GM12878 (cell line): ENCODE data around the gene PLAC8L1.
"Not testable (repeated sequence)": the region's sequence is repeated elsewhere in the genome, so short reads cannot be mapped to it uniquely, and the experiment has no call there.

Source experiments
- CBFB ChIP-seq: IDR thresholded peaks from 2 replicates; pipeline ENCODE4 v1.6.1; 2016; ENCODE audit warnings: antibody characterized with exemption, low read depth
- CBX3 ChIP-seq: fragments of 200-600 bp; sonication (generic); IDR thresholded peaks from 2 replicates; pipeline ENCODE4 v1.6.1; 2016; ENCODE audit warnings: low read depth, borderline replicate concordance
- CTCF ChIP-seq, 3 experiments: IDR thresholded peaks in 2 of 3; conservative IDR thresholded peaks in 1 of 3; 2 replicates each; pipeline ENCODE4 v1.5.1; 2011; ENCODE audit warnings: low read depth in 3 of 3, low read length in 3 of 3, mild to moderate bottlenecking in 3 of 3, control low read depth in 2 of 3, moderate library complexity in 2 of 3, inconsistent platforms in 1 of 3, mixed read lengths in 1 of 3; ENCODE audit not compliant: control insufficient read depth in 2 of 3, insufficient read depth in 1 of 3; ENCODE audit errors: extremely low read depth in 1 of 3
- FOS ChIP-seq: IDR thresholded peaks from 3 replicates; pipeline ENCODE4 v1.6.1; 2011; ENCODE audit warnings: borderline replicate concordance; ENCODE audit not compliant: insufficient read length; ENCODE audit errors: extremely low read depth
- MYC ChIP-seq: IDR thresholded peaks from 2 replicates; pipeline ENCODE4 v1.6.1; 2011; ENCODE audit warnings: mild to moderate bottlenecking, low read length, moderate library complexity, inconsistent platforms; ENCODE audit not compliant: insufficient read depth, insufficient replicate concordance, insufficient read length, severe bottlenecking
- POLR2A ChIP-seq: IDR thresholded peaks from 2 replicates; pipeline ENCODE4 v1.6.1; 2011; ENCODE audit warnings: low read depth, mild to moderate bottlenecking, low read length
- POLR2AphosphoS5 ChIP-seq: IDR thresholded peaks from 2 replicates; pipeline ENCODE4 v1.6.1; 2011; ENCODE audit warnings: mild to moderate bottlenecking, low read length, inconsistent platforms
- TCF3 ChIP-seq: IDR thresholded peaks from 2 replicates; pipeline ENCODE4 v1.6.1; 2012; ENCODE audit warnings: low read depth, mild to moderate bottlenecking, low read length, borderline replicate concordance; ENCODE audit not compliant: insufficient read depth

- not testable (repeated sequence) for TF ChIP-seq FOS; CBX3; CTCF (IDR thresholded peaks at IDR 0.05 in 2 of 3, conservative IDR thresholded peaks at IDR 0.05 in 1 of 3; ENCODE audit: control insufficient read depth in 2 of 3, extremely low read depth in 1 of 3, insufficient read depth in 1 of 3, low read depth in 3 of 3, low read length in 3 of 3); POLR2A; CBFB; MYC; TCF3; POLR2AphosphoS5
Measured at GRCh38 chr5:146117216-146117615, 11.8 kb upstream of the PLAC8L1 start.
